ENCODE measurements around the gene PDF. TPM values are rescaled to one million over a fixed set of nuclear protein-coding genes. Genes with fewer than 3 reads are reported as not detected.

Gene PDF
- total RNA-seq, 2 experiments from 2014 or later = 31.5 to 32.3 TPM

DNA sequence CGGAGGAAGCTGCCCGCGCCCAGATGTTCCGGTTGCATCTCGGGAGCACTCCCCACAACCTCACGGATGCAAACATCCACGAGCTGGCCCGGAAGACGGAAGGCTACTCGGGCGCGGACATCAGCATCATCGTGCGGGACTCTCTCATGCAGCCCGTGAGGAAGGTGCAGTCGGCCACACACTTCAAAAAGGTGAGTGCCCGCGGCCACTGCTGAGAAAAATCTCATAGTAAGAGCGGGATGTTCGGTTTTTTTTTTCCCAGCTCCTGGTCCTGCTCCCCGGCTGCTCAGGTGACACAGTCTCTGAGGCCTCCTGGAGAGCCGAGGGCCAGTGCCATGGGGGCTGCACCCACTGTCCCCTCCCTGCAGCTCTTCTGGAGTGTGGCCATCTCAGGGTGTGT, 9.3 kb downstream of the PDF start:
- CTCF ChIA-PET = no interaction called here
- POLR2A ChIA-PET = no interaction called here

DNA sequence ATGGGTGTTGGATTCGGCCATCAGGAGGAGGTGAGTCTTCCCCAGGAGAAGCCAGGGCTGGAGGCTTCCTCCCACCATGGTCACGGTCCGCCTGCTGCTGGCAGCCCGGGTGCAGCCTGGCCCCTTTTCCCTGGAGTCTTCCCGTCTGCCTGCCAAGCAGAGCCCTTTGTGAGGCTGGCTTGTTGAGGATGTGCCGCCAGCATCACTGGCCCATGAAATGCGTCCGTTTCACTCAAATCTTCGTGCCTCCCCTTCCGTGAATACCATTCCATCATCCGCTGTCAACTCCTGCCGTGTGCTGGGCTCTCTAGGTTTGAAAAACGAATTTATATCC, 9.7 kb downstream of the PDF start:
- ChIA-PET POLR2A (no interaction called here), CTCF (no interaction called here)

DNA sequence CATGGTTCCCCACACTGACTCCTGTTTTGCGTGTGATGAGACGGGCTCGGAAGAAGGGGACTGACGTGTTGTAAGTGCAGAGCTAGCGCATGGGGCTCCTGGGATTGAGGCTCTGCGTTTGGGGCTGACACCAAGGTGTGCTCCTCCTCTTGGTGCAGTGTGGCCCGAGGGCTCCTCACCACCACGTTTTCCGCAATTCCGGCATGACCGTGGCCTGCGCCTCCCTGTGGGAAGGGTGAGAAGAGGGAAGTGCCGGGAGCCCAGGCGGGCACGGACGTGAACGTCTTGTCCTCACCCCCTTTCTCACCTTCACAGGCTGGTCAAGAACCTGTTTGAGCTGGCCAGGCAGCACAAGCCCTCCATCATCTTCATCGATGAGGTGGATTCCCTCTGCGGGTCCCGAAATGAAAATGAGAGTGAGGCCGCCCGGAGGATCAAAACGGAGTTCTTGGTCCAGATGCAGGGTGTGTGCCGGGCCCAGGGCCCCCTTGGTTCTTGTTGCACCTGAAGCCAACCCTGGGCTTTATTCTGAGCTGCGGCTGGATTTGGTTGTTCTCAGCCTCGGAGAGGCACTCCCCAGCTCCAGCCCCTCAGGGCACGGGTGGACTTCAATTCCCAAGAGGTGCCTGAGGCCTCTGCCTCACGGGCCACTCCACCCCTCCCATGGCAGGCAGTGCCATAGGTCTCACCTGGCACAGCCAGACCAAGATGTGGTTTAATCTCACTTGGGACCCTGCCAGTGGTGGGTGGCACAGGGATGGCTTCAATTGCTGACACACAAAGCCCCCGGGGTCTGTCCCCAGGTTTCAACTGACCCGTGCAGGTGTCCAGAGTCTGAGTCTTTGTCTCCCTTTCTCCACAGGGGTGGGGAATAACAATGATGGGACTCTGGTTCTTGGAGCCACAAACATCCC, 10.3 kb downstream of the PDF start:
- ChIA-PET POLR2A (interaction anchor here (0.8 kb wide), 1 partner anchor 10 kb away, joined by 3 read pairs; the partner anchor contains the start of gene PDF), CTCF (no interaction called here)

DNA sequence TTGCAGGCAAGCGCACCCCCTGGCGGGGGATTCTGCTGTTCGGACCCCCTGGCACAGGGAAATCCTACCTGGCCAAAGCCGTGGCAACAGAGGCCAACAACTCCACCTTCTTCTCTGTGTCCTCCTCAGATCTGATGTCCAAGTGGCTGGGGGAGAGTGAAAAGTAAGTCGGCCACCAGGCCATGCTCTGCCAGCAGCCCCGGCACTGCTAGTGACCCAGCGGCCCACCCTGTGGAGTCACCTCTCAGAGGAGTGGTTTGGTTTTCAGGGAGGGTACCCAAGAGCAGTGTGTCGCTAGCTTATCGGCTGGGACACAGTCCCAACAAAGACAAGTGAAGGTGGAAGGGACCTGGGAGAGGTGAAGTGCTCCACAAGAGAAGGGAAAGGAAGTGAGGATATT, 11.0 kb downstream of the PDF start:
- POLR2A ChIA-PET = interaction anchor here (0.8 kb wide), 1 partner anchor 11 kb away, joined by 3 read pairs; the partner anchor contains the start of gene PDF
- CTCF ChIA-PET = no interaction called here

DNA sequence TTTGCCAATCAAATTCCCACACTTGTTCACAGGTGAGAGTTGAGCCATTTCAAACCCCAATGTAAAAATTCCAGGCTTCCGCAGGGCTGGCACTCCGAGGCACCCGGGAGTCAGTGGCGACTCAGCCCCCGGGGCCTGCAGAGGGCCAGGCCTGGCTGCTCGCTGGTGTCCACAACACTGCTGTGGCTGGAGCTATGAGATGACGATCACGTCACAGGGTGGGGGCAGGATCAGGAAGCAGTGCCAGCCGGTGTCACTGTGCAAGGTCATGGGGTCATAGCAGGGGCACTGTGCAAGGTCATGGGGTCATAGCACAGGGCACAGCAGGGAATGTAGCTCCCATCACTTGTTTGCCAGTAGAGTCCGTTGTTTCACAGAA, 11.5 kb downstream of the PDF start:
- POLR2A ChIA-PET = interaction anchor here (0.8 kb wide), 1 partner anchor 11 kb away, joined by 3 read pairs; the partner anchor contains the start of gene PDF
- CTCF ChIA-PET = no interaction called here

DNA sequence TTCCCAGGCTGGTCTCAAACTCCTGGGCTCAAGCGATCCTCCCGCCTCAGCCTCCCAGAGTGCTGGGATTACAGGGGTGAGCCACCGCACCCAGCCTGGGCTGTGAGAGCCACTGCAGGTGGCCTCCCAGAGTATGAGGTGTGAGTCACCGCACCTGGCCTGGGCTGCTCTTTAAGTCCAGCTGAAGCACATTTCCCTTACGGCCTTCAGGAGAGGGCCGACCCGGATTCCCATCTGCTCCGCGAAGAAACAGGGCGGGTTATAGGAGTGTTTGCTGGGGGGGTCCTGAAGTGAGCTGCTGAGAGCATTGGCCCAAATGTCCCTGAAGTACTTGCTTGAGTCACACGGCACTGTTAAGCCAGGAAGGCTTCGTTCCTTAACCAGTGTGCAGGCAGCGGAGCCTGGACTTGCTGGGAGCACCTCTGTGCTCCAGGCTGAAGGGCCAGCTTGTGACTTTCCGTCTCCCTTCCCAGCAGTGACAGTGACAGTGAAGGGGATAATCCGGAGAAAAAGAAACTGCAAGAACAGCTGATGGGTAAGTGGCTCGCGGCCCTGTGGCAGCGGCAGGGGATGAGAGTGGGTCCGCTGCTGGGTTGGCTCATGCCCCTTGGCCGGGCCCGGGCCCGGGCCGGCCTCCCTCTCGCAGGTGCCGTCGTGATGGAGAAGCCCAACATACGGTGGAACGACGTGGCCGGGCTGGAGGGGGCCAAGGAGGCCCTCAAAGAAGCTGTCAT, 12.0 kb downstream of the PDF start:
- POLR2A ChIA-PET = no interaction called here
- CTCF ChIA-PET = no interaction called here

DNA sequence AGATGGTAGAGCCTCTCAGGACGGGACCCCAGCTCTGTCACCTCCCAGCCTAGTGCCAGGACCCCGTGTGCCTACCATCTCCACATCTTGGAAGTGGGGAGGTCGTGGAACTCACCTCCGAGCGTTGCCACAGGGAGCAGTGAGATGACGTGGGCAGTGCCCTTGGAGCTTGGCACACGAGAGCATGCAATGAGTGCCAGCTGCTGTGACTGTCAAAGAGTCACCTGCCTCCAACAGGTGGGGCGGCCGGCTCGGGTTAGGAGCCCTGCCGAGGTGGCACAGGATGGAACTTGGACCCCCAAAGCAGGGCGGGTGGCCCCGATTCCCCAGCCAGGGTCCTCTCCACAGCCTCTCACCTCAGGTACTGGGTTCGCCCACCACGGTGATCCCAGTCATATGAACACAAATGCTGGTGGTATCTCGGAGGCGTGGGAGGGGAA, 13.8 kb downstream of the PDF start:
- CTCF ChIA-PET = no interaction called here

DNA sequence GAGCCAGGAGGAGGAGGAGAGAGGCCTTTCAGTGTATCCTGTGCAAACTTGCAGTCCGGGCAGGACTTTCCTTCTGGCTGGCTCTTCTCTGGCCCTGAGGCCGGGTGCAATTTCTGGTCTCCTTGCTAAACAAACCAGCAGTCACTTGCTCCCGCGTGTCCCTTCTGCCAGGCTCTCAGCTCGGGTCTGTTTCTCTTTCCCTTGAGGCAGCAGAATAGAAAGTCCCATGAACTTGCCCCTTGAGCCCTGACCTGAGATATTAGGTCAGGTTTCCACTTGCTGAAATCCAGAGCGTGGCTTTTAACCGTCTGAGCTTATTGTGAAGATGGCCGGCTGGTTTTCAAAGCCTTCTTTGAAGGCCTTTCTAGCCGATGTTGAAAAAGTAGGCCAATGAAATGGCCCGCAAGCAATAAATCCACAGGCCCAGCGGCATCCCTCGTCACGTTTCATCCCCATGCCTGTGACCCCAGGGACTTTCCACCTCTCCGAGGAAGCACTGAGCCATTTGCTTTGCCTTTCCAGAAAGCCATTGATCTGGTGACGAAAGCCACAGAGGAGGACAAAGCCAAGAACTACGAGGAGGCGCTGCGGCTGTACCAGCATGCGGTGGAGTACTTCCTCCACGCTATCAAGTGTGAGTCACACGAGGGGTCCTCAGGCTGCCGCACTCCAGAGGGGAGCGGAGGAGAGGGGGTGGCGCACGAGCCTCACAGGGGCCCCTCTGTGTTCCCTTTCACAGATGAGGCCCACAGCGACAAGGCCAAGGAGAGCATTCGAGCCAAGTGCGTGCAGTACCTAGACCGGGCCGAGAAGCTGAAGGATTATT, 14.7 kb downstream of the PDF start:
- CTCF ChIA-PET = no interaction called here
- POLR2A ChIA-PET = interaction anchor here (0.8 kb wide), 1 partner anchor 11 kb away, joined by 17 read pairs; no protein-coding TSS in a partner anchor

More for the DNA sequence above, 13.8 kb downstream of the PDF start:
- POLR2A ChIA-PET = no interaction called here

DNA sequence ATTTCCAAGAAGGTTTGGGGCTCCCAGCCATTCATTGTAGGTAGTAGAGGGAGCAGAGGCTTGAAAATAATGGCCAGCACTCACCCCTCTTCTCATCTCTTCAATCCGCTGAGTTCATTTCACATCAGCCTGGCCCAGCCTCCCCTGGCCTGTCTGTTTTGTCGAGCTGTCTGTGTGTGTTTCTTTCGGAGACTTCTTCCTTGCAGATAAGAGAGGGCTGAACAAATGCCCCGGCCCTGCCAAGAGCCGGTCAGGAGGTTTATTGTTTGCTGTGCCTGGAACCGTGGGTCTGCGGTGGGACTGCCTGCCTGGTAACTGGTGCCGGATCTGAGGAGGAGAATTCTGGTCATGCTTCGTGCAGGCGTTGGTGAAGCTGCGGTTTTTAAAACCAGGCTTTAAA, 15.9 kb downstream of the PDF start:
- CTCF ChIA-PET = no interaction called here
- POLR2A ChIA-PET = no interaction called here

DNA sequence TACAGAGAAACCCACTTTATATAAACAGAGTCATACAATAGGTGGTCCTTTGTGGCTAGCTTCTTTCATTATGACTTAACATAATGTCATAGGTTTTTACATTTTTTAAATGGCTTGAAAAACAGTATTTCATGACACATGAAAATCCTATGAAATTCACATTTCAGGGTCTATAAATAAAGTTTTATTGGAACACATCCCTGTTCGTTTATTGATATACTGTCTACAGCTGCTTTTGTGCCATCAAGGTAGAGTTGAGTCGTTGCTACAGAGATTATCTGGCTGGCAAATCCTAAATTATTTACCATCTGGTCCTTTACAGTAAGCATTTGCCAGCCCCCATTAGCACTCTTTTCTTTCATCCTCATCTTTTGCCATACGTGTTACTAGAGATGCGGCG, 16.9 kb downstream of the PDF start:
- CTCF ChIA-PET = interaction anchor here (0.6 to 2.5 kb wide), 3 partner anchors 15 to 61 kb away, joined by 3 to 7 read pairs (median 3); no protein-coding TSS in a partner anchor
- POLR2A ChIA-PET = no interaction called here

DNA sequence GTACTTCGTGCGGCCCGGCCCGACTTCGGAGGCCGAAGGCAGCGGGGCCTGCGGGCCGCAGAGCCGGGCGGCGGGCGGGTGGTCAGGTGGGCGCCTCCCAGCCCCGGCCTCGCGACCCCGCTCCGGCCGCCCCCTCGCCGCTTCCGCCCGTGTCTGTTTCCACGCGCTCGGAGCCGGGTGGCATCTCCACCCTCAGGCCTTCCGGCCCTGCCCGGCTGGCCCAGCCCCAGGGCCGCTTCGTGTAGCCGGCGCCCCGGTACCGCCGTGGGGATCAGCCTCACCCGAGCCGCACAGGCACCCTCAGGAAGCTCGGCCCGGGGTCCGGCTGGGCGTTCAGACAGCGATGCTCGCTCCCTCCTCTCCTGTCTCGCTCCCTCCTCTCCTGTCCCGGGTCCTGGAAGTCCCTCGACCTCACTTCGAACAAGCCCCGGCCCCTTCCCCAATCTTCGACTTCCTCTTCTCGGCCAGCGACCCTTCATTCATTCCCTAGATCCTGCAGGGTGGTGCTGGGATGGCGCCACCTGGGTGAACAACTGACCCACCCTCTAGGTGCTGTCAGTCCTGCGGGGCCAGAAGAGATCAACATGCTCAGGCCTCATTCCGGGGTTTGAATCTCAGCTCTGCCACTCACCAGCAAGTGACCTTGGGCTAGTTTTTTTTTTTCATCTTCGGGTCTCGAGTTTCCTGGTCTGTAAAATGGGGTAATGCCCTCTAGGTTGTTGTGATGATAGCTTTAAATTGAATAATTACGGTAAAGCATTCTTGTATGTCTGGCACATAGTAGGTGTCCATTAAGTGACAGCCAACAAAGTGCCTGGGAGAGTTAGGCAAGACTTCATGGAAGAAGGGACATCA, 18.6 kb downstream of the PDF start:
- ChIA-PET POLR2A (interaction anchor here (0.9 to 1.0 kb wide), 2 partner anchors 70 to 162 kb away, joined by 3 to 4 read pairs; no protein-coding TSS in a partner anchor), CTCF (interaction anchor here (0.6 to 2.5 kb wide), 3 partner anchors 17 to 156 kb away, joined by 3 to 7 read pairs (median 4); partner anchors contain the start of gene PDF)

DNA sequence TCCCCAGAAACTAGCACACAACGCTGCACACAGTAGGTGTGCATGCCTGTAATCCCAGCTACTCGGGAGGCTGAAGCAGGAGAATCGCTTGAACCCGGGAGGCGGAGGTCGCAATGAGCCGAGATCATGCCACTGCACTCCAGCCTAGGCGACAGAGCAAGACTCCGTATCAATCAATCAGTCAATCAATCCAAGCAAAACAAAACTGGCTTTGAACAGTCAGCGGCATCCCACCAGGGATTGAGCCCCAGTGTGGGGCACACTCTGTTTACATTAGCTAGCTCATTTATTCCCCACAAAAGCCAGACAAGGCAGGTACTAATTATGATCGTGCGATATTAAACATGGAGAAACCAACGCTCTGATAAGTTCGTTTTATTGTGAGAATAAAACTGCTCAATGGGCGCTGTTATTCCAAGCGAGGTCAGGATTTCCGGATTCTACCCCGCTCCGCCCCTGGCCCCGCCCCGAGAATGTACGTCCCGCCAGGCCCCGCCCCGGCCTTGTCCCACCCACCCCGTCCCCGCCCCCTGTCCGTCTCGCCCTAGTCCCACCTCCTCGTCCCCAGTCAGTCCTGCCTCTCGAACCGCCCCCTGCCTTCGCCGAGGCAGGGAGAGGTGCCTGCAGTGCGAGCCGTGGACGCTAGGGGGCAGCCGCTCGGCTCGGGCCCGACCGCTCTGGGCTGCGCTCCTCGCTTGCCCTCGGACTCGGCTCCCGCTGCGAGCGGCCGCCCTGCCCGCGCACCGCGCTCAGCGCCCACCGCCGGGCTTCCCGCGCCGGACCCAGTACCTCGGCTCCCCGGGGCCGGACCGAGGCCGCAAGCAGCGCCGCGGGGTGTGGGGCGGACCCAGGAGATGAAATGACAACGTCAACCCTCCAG, 19.5 kb downstream of the PDF start, which contains the start of gene VPS4A:
VPS4A (plus strand) TSS at position 698 of the 880 bp plus-strand sequence; CDS start at position 860, 162 bp downstream.
- ChIA-PET POLR2A (no interaction called here), CTCF (interaction anchor here (0.6 to 2.5 kb wide), 2 partner anchors 18 to 94 kb away, joined by 4 to 7 read pairs; no protein-coding TSS in a partner anchor)

DNA sequence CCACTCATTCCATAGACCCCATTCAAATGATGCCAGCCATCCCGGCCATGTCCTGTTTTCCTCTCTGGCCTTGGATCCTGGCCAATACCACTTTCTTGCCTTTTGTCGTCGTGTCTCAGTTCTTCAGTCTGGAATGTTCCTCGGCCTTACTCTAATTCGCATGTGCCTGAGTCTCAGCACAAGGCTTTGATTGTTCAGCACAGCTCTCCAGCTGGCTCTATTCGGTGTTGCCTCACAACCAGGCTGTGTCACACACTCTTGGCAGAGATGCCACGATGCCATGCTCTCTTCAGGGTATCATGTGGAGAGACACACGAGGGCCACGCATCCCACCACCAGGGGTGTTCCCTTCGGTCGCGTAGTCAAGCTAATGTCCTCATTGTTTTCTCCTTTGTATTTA, 21.1 kb downstream of the PDF start:
- CTCF ChIA-PET = interaction anchor here (0.6 kb wide), 1 partner anchor 173 kb away, joined by 4 read pairs; no protein-coding TSS in a partner anchor

DNA sequence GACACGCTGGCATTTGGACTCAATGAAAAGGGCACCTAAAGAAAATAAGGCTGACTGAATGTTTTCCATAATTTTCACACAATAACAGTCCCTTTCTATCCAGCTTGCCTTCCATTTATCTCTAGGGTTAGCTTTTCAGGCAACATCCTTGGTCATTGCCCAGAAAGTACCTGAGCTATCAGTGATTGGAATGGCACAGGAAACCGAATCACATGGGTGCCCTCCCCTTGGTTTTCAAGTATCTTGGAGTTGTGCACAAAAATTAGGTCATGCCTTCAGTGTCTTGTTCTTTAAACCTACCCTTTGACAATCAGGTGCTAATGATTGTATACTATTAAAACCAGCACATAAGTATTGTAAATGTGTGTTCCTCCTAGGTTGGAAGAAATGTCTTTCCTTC, 22.5 kb downstream of the PDF start:
- CTCF ChIA-PET = interaction anchor here (0.6 to 0.7 kb wide), 2 partner anchors 668 to 717 kb away, joined by 4 read pairs; no protein-coding TSS in a partner anchor

More for the DNA sequence above, 21.1 kb downstream of the PDF start:
- POLR2A ChIA-PET = no interaction called here

DNA sequence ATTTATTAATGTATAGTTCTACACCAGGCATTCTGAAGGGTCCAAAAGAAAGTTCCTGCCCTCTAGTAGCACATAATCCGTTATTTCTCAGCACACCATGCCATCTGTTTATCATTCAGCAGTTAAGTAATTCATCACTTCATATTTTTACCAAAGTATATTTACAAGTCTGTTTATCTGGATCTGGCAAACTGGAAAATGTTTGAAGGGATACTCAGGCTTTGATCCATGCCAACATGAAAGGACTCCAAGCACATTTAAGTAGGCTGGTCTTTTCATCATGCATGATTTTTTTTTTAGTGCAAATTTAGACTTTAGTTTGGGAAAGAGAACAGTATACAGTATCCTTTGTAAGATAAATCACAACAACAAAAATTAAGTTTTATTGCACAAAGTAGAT, 23.3 kb downstream of the PDF start:
- ChIA-PET POLR2A (no interaction called here), CTCF (interaction anchor here (0.6 kb wide), 1 partner anchor 667 kb away, joined by 4 read pairs; no protein-coding TSS in a partner anchor)

More for the DNA sequence above, 22.5 kb downstream of the PDF start:
- POLR2A ChIA-PET = no interaction called here

DNA sequence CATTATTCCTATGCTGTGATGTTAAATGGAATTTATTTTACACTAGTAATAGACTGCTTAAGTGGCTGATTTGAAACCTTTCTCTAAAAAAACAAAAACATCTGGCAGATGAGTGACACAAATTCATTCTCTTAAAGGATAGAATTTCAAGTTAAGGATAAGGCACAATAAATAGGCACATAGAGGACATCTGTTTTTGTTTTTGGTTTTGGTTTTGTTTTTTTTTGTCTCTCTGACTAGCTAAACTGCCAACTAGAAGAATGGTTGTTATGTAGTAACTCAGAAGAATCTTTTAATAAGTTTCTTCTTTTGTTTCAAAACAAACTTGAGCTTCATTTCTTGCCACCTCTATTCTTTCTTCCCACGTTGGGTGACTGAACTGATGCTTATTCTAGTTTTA, 24.4 kb downstream of the PDF start:
- CTCF ChIA-PET = no interaction called here
- POLR2A ChIA-PET = no interaction called here

DNA sequence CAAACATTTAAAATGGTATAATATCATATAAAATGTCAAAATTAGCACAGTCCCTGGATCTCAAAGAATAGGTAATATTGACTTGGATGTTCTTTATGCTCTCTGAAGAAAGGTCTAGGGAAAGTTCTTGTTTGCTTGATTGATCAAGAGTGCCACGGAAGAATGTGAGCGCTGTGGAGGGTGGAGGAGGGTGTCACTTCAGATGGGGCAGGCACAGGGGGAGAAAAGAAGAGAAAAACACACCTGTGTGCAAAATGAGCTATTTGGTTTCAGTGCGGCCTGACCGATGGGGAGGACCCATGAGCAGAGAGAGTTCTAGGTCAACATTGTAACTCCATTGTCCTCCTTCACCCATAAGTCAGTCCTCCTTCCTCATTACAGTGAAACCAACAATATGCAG, 28.1 kb downstream of the PDF start:
- ChIA-PET POLR2A (no interaction called here), CTCF (no interaction called here)

DNA sequence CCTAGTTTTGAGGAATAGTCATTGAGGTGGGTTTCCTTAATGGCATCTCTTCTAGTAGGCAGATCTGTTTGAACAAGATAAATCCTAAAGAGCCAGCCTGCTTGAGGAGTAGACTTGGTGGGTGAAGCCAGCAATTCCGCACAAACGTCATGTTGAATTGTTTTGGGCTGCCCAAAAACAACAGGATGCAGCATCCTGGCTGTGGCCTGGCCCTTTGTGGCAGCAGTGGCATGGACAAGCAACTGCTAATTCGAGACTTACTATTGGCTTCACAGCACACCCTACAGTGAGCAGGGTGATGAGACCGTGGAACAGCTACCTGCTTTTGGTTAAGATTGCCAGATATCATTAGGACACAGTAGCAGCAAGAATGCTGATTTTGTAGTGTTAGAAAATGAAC, 28.5 kb downstream of the PDF start:
- CTCF ChIA-PET = no interaction called here
- POLR2A ChIA-PET = no interaction called here
